GM12875 (cell line): ENCODE measurements around the gene MRPS18A.

Experiments used
- H3K4me3 ChIP-seq: one replicate; pipeline ENCODE4 v1.5.1; 2011; ENCODE audit warnings: low read depth, low read length, control low read depth
- CTCF ChIP-seq: IDR thresholded peaks from 2 replicates; pipeline ENCODE4 v1.5.1; 2011; ENCODE audit warnings: low read depth, mild to moderate bottlenecking, control low read depth, inconsistent platforms, low read length, moderate library complexity, borderline replicate concordance; ENCODE audit not compliant: insufficient read depth

MRPS18A gene

GRCh38 chr6:43687437-43688347 is at the start of gene MRPS18A:
Gene MRPS18A, minus strand, starts transcription at chr6:43687791. Its CDS starts 12 bp downstream, at chr6:43687779.
- TF ChIP-seq CTCF, result no peak
- peak within 1 kb of the TSS; percentile 69 for H3K4me3 ChIP-seq

- H3K4me3 ChIP-seq, result no peak overlapping the region
- no peak for TF ChIP-seq CTCF
Observed at GRCh38 chr6:43736844-43737243, 49.3 kb upstream of the MRPS18A start.

GRCh38 chr6:43736211-43736786 is 48.7 kb upstream of the MRPS18A start:
- TF ChIP-seq CTCF, result no peak
- no peak overlapping the region for H3K4me3 ChIP-seq

GRCh38 chr6:43735642-43736199 is 48.1 kb upstream of the MRPS18A start:
- TF ChIP-seq CTCF, result no peak
- H3K4me3 ChIP-seq, result no peak overlapping the region

- H3K4me3 ChIP-seq, result no peak overlapping the region
- TF ChIP-seq CTCF, result no peak
Observed at GRCh38 chr6:43734294-43734665, 46.7 kb upstream of the MRPS18A start.

GRCh38 chr6:43733471-43734293 is 46.1 kb upstream of the MRPS18A start:
- TF ChIP-seq CTCF, result no peak
- H3K4me3 ChIP-seq, result no peak overlapping the region
